Pancreas (tissue), 10 donors: ENCODE results near the gene MTERF1. TPM values are rescaled to one million over a fixed set of nuclear protein-coding genes. Genes with fewer than 3 reads are reported as not detected.
"Not testable (repeated sequence)": the region's sequence is repeated elsewhere in the genome, so short reads cannot be mapped to it uniquely, and the experiment has no call there.

Experiments used
- ATAC-seq, 4 donors: fragments of 200-7000 bp; cut with Tn5 transposase; one replicate each; pipeline versions ENCODE4 v1.8.0 to v1.9.1; 2020; ENCODE audit warnings: mild to moderate bottlenecking in 4 of 4, moderate library complexity in 4 of 4
- DNase-seq, 6 donors: peaks; one replicate each; pipeline ENCODE4 v3.0.0-alpha.2; 2020
- FAIRE-seq: peaks from 2 replicates; lab custom pipeline; 2012; peaks lifted over from hg19 to GRCh38; lab: Jason Lieb, UNC
- H3K27ac ChIP-seq, 4 donors: fragments of 200-600 bp; sonication (generic); 1 replicate in 3 of 4; 2 replicates in 1 of 4; pipeline versions ENCODE4 v1.5.0 to v1.8.0; 2020
- H3K27me3 ChIP-seq, 4 donors: fragments of 200-600 bp; one replicate each; pipeline ENCODE4 v1.8.0; 2021
- H3K36me3 ChIP-seq, 3 donors: fragments of 200-600 bp; sonication (generic) in 1 of 3; one replicate each; pipeline versions ENCODE4 v1.5.0 to v1.8.0; 2020 to 2021
- H3K4me1 ChIP-seq, 3 donors: fragments of 200-600 bp; one replicate each; pipeline ENCODE4 v1.8.0; 2021
- H3K4me3 ChIP-seq, 4 donors: fragments of 200-600 bp; sonication (generic) in 2 of 4; one replicate each; pipeline versions ENCODE4 v1.5.0 to v1.8.0; 2020 to 2021
- H3K9me3 ChIP-seq, 4 donors: fragments of 200-600 bp; one replicate each; pipeline ENCODE4 v1.8.0; 2021
- CTCF ChIP-seq, 4 donors: fragments of 200-600 bp; sonication (generic) in 3 of 4; IDR thresholded peaks; one replicate each; pipeline versions ENCODE4 v1.5.0 to v1.8.0; 2021; ENCODE audit warnings: antibody characterized with exemption in 4 of 4
- WGBS, 2 donors: extraction: QIAGEN DNeasy Blood & Tissue Kit; methylation state at CpG; one replicate each; pipeline ENCODE4 v1.1.7; 2013; 5-methylcytosine and 5-hydroxymethylcytosine counted together
- intact Hi-C, 3 donors: fragments of 100-400 bp; cut with DNase I; formaldehyde crosslinking; loops; one replicate each; pipeline versions ENCODE4 v1.11.1 to v1.14.2; 2022
- polyA plus RNA-seq, 2 donors: library from polyadenylated mRNA; stranded (reverse); fragments of 200-250 nt; gene quantifications; one replicate each; pipeline ENCODE4 v1.2.3, GENCODE V29; 2013
- total RNA-seq, 6 donors: library from RNA; stranded (reverse); fragmentation: NEBNext Ultra II Directional in 4 of 6; extraction: Animal tissue kit (Norgen Biotek cat#: 25700) in 4 of 6; gene quantifications; one replicate each; pipeline versions ENCODE4 v1.2.1 to v1.2.4, GENCODE V29; 2021 to 2023
- donor health status: healthy with polysubstance abuse.
- donor health status: DM: no; HTN: no; CAD: no; lungs with moderate emphysema.
- donor health status: DM: no; HTN: no; CAD: no.
- donor health status: control.
- donor health status: control.
- donor health status: Bipolar disorder and iron deficiency.
- donor health status: DM: yes; HTN: yes; CAD: no.
- donor health status: DM: no; HTN: no; CAD: no.
- donor health status: DM: no; HTN: no; CAD: no.
- donor health status: DM: yes; HTN: yes; CAD: no.

Gene MTERF1
- total and polyA plus RNA-seq, 8 donors = 1.9 to 9.0 (median 4.9) TPM

DNA sequence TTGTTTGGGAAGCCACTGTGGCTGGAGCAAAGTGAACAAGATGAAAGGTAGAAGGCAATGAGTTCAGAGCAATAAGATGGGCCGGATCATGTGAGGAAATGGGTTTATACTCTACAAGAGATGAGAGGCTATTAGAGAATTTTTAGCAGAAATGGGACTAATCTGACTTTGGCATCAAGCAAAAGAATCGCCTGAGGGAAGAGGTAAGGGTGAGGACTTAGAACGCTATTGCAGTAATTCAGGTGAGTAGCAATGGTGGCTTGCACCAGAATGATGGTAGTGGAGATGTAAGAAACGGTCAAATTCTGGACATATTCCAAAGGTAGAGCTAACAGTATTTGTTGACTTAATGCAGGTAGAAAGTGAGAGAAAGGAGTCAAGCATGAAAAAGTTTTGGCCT is 30.6 kb upstream of the MTERF1 start:
- DNase-seq = no peak
- Histone ChIP-seq H3K9me3 (no peaks in the 10 kb centered on the region), H3K4me1 (no peaks in the 10 kb centered on the region), H3K27me3 (no peaks in the 10 kb centered on the region), H3K27ac (no peak overlapping the region), H3K4me3 (no peak overlapping the region), H3K36me3 (no peaks in the 10 kb centered on the region)
- WGBS, 2 donors = 88 to 92% methylated on average over 4 of the region's 4 CpGs
- no peak for FAIRE-seq
- no peak for TF ChIP-seq CTCF (IDR thresholded peaks at IDR 0.05)
- no peak for ATAC-seq
- intact Hi-C loops = no loop called here

DNA sequence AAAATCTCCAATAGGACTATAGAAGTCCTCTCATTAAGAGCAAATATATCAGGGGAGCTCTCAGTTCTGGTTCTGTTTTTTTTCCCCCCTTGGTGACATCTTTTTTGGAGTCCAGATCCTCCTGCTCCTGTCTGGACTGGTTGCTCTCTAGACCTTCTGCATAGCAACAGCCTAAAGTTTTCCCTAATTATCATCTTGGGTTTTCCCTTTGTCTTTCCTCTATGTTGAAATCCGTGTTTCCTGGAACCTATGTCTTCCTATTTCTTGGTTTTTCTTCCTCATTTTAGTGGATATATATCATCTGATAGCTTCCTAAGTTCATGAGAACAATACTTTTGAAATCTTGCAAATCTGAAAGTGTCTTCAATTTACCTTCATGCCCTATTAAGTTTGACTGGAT is 29.7 kb upstream of the MTERF1 start:
- DNase-seq (no peak), ATAC-seq (no peak), FAIRE-seq (no peak)
- H3K27me3 ChIP-seq = no peaks in the 10 kb centered on the region
- H3K27ac ChIP-seq = no peak overlapping the region
- H3K9me3 ChIP-seq = no peaks in the 10 kb centered on the region
- H3K4me1 ChIP-seq = no peaks in the 10 kb centered on the region
- 60 to 64% methylated on average over 1 of the region's 1 CpG for WGBS, 2 donors
- no peak for TF ChIP-seq CTCF (IDR thresholded peaks at IDR 0.05)
- no peaks in the 10 kb centered on the region for H3K36me3 ChIP-seq
- no peak overlapping the region for H3K4me3 ChIP-seq
- intact Hi-C loops = no loop called here

DNA sequence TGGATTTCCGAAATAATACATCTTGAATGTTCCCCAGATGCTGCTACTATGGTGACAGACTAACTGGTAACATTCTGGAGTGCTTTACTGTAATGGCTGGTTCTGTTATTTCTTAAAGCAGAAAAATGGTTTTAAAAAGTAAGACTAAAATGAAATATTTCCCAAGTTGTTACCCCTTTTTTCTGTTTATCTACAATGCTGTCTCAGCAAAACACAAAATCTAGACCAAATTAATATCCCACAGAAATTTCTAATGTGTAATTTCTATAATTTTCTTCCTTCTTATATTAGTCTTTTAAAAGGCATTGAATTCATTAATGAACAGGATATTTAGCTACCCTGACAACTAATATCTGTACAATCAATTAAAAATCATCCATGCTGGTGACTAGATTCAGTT is 19.1 kb upstream of the MTERF1 start:
- Histone ChIP-seq H3K27ac (no peak overlapping the region), H3K36me3 (no peaks in the 10 kb centered on the region), H3K9me3 (no peaks in the 10 kb centered on the region), H3K27me3 (no peaks in the 10 kb centered on the region), H3K4me1 (peaks cover 0 to 4% (median 4%) of the 10 kb centered on the region in 3 donors), H3K4me3 (no peak overlapping the region)
- ATAC-seq (no peak), FAIRE-seq (no peak), DNase-seq (no peak)
- TF ChIP-seq CTCF (IDR thresholded peaks at IDR 0.05) = no peak
- intact Hi-C loops = no loop called here
- WGBS, 2 donors = 97 to 98% methylated on average over 1 of the region's 1 CpG

- H3K9me3 ChIP-seq = no peaks in the 10 kb centered on the region
- FAIRE-seq = no peak
- H3K27me3 ChIP-seq = no peaks in the 10 kb centered on the region
- ATAC-seq = peak; percentile 60 to 88 (median 76)
- peak overlapping the region in 2 of 4 donors; percentile 22 to 30 for H3K4me3 ChIP-seq
- no peaks in the 10 kb centered on the region for H3K36me3 ChIP-seq
- 34 to 38% methylated on average over 10 of the region's 10 CpGs for WGBS, 2 donors
- DNase-seq = no peak
- H3K4me1 ChIP-seq = peaks cover 0 to 4% (median 4%) of the 10 kb centered on the region in 3 donors
- TF ChIP-seq CTCF (IDR thresholded peaks at IDR 0.05) = no peak
- no peak overlapping the region for H3K27ac ChIP-seq
- intact Hi-C loops = no loop called here
Measured at GRCh38 chr7:91898240-91898992, 17.9 kb upstream of the MTERF1 start.

DNA sequence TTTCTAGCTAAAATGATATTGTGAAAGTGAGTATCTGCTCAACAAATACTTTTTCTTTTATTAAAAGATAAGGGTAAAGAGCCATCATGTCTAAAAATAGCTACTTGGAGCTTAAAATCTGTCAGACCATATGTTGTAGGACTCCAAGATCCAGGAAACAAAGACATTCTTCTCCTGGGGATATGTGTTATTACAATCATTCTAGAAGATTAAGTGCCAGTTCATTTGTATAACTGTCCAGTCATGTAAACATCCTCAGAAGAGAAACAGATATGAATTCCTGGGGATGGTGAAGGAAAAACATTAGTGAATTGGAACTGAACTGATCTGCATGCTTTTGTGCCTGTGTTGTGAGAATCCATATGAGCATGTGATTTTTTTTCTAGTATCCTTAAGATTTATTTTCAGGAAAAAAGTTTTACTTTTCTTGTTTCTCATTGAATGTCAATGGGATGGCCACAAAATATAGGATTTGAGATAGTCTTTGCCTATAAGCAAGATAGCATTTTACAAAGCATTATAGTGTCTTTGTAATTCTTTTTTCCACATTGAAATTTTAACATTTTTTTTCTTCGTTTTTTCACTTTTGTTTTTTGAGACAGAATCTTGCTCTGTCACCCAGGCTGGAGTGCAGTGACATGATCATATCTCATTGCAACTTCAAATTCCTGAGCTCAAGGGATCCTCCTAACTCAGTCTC is 14.4 kb upstream of the MTERF1 start:
- Histone ChIP-seq H3K4me1 (peaks cover 0 to 4% (median 4%) of the 10 kb centered on the region in 3 donors), H3K4me3 (no peak overlapping the region), H3K9me3 (no peaks in the 10 kb centered on the region), H3K36me3 (no peaks in the 10 kb centered on the region), H3K27ac (no peak overlapping the region), H3K27me3 (no peaks in the 10 kb centered on the region)
- FAIRE-seq (no peak), ATAC-seq (no peak), DNase-seq (no peak)
- TF ChIP-seq CTCF (IDR thresholded peaks at IDR 0.05) = no peak
- 52 to 59% methylated on average over 1 of the region's 1 CpG for WGBS, 2 donors
- intact Hi-C loops = no loop called here

DNA sequence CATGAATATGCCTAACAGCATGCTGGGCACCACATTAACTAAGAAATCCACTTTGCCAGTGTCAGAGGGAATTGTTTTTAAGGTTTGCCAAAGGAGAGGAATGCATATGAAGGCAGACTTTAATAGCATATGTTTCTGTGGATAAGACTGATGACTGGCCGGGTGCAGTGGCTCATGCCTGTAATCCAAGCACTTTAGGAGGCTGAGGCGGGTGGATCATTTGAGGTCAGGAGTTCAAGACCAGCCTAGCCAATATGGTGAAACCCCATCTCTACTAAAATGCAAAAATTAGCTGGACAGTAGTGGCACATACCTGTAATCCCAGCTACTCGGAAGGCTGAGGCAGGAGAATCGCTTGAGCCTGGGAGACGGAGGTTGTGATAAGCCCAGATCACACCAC is 13.2 kb upstream of the MTERF1 start:
- FAIRE-seq, H3K4me1 ChIP-seq, H3K27me3 ChIP-seq, ATAC-seq, H3K9me3 ChIP-seq, DNase-seq, intact Hi-C loops, H3K27ac ChIP-seq, H3K36me3 ChIP-seq, H3K4me3 ChIP-seq: not testable (repeated sequence)
- 88 to 93% methylated on average over 5 of the region's 5 CpGs for WGBS, 2 donors
